ENCODE data around the gene LIPC.

- TF ChIP-seq, protein P1, sequence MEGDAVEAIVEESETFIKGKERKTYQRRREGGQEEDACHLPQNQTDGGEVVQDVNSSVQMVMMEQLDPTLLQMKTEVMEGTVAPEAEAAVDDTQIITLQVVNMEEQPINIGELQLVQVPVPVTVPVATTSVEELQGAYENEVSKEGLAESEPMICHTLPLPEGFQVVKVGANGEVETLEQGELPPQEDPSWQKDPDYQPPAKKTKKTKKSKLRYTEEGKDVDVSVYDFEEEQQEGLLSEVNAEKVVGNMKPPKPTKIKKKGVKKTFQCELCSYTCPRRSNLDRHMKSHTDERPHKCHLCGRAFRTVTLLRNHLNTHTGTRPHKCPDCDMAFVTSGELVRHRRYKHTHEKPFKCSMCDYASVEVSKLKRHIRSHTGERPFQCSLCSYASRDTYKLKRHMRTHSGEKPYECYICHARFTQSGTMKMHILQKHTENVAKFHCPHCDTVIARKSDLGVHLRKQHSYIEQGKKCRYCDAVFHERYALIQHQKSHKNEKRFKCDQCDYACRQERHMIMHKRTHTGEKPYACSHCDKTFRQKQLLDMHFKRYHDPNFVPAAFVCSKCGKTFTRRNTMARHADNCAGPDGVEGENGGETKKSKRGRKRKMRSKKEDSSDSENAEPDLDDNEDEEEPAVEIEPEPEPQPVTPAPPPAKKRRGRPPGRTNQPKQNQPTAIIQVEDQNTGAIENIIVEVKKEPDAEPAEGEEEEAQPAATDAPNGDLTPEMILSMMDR (IDR thresholded peaks at IDR 0.05 in 8 of 11, conservative IDR thresholded peaks at IDR 0.05 in 3 of 11): no peak
- TF ChIP-seq POLR2A (IDR thresholded peaks at IDR 0.05) (no peak), POLR2AphosphoS5 (IDR thresholded peaks at IDR 0.05) (no peak)
Measured at GRCh38 chr15:58388211-58388610, 43.6 kb upstream of the LIPC start.

Data from spleen (tissue), 7 donors.